ENCODE results near the gene MYLIP. TPM values are rescaled to one million over a fixed set of nuclear protein-coding genes. Genes with fewer than 3 reads are reported as not detected.

Gene MYLIP
- total RNA-seq, 1 experiment from 2014 or later = 27.0 TPM

- no peak overlapping the region for H3K23ac ChIP-seq (ENCODE audit: insufficient read length, low read depth, low read length)
- H2BK5ac ChIP-seq (ENCODE audit: insufficient read length, low read length) = no peak overlapping the region
- TF ChIP-seq, protein P1, sequence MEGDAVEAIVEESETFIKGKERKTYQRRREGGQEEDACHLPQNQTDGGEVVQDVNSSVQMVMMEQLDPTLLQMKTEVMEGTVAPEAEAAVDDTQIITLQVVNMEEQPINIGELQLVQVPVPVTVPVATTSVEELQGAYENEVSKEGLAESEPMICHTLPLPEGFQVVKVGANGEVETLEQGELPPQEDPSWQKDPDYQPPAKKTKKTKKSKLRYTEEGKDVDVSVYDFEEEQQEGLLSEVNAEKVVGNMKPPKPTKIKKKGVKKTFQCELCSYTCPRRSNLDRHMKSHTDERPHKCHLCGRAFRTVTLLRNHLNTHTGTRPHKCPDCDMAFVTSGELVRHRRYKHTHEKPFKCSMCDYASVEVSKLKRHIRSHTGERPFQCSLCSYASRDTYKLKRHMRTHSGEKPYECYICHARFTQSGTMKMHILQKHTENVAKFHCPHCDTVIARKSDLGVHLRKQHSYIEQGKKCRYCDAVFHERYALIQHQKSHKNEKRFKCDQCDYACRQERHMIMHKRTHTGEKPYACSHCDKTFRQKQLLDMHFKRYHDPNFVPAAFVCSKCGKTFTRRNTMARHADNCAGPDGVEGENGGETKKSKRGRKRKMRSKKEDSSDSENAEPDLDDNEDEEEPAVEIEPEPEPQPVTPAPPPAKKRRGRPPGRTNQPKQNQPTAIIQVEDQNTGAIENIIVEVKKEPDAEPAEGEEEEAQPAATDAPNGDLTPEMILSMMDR (conservative IDR thresholded peaks at IDR 0.05) = no peak
- H4K5ac ChIP-seq (ENCODE audit: insufficient read length, low read depth, low read length) = no peak overlapping the region
- H3K79me1 ChIP-seq (ENCODE audit: insufficient read depth, low read depth, low read length, poor library complexity, severe bottlenecking) = peaks cover 6% of the 10 kb centered on the region
- H3K27ac ChIP-seq (ENCODE audit: insufficient read length, low read depth, low read length) = no peak overlapping the region
- no peaks in the 10 kb centered on the region for H3K23me2 ChIP-seq (ENCODE audit: insufficient read length, low read depth, low read length, poor library complexity, severe bottlenecking)
- no peak for DNase-seq
- H3T11ph ChIP-seq (ENCODE audit: low read length) = no peak overlapping the region
- no peak overlapping the region for H3K14ac ChIP-seq (ENCODE audit: insufficient read depth, low read length)
- no peaks in the 10 kb centered on the region for H3K9me3 ChIP-seq (ENCODE audit: control insufficient read depth, low read depth, low read length)
- H3K4me2 ChIP-seq (ENCODE audit: insufficient read depth, insufficient read length, low read length) = no peak overlapping the region
- no peak overlapping the region for H2BK120ac ChIP-seq (ENCODE audit: low read depth, low read length, poor library complexity, severe bottlenecking)
- peaks cover 11% of the 10 kb centered on the region; the same call in 1 of the 2 replicates for H3K4me1 ChIP-seq (ENCODE audit: insufficient read depth, low read length)
- Mint-ChIP-seq H3K27me3 (ENCODE audit: low read depth) (no peaks in the 10 kb centered on the region), H3K4me3 (no peak overlapping the region), H3K9me3 (no peaks in the 10 kb centered on the region), H3K4me1 (peaks cover 61 to 68% of the 10 kb centered on the region in 2 experiments), H3K27ac (no peak overlapping the region), H3K36me3 (ENCODE audit: insufficient read depth in 1 of 3, low read depth in 3 of 3) (peaks cover 37 to 57% (median 40%) of the 10 kb centered on the region in 3 experiments)
- H2BK15ac ChIP-seq (ENCODE audit: low read depth, low read length) = no peak overlapping the region
- H2BK20ac ChIP-seq (ENCODE audit: low read depth, low read length, poor library complexity, severe bottlenecking) = no peak overlapping the region
- no peak overlapping the region for H2BK12ac ChIP-seq (ENCODE audit: insufficient read length, low read depth, low read length)
- peaks cover 15% of the 10 kb centered on the region; the same call in 1 of the 2 replicates for H3K79me2 ChIP-seq (ENCODE audit: insufficient read depth, low read length)
- no peak overlapping the region for H3K18ac ChIP-seq (ENCODE audit: insufficient read length, low read depth, low read length)
- no peak overlapping the region for H3K56ac ChIP-seq (ENCODE audit: insufficient read length, low read depth, low read length)
- H3K4ac ChIP-seq (ENCODE audit: low read depth, low read length) = no peak overlapping the region
- no peak overlapping the region for H2AFZ ChIP-seq (ENCODE audit: low read length)
- no CpG with 5 or more reads among the region's 3 CpGs for WGBS (ENCODE audit: extremely low coverage, insufficient read length, low lambda C conversion rate)
- H3K9ac ChIP-seq (ENCODE audit: extremely low read depth, insufficient read length, low read length) = no peak overlapping the region
- no peak overlapping the region for H4K8ac ChIP-seq (replicated peaks; ENCODE audit: insufficient read length, low read depth, low read length)
- H3K27me3 ChIP-seq (ENCODE audit: insufficient read depth, low read length) = no peaks in the 10 kb centered on the region
- no peak overlapping the region for H4K91ac ChIP-seq (ENCODE audit: insufficient read length, low read depth, low read length)
- no peaks in the 10 kb centered on the region for H4K20me1 ChIP-seq (ENCODE audit: control insufficient read depth, insufficient read depth, insufficient read length)
- no peak overlapping the region for H2AK5ac ChIP-seq (ENCODE audit: insufficient read length, low read length)
Measured at GRCh38 chr6:16136091-16136490, 7.2 kb downstream of the MYLIP start.
